Loucy (cell line): ENCODE results near the gene FOXG1.

ENCODE experiments used
- H2AFZ ChIP-seq: fragments of 200-600 bp; sonication (generic); 2 replicates; pipeline ENCODE4 v1.6.0; 2016; ENCODE audit warnings: antibody characterized with exemption, mild to moderate bottlenecking, low read length, moderate library complexity
- H3F3A ChIP-seq: fragments of 200-600 bp; 2 replicates; pipeline ENCODE4 v1.6.0; 2016; ENCODE audit warnings: antibody characterized with exemption, low read depth, mild to moderate bottlenecking
- H3K27me3 ChIP-seq: fragments of 200-600 bp; sonication (generic); 2 replicates; pipeline ENCODE4 v1.6.1; 2014; ENCODE audit warnings: low read length, mild to moderate bottlenecking; ENCODE audit not compliant: insufficient read depth, poor library complexity, severe bottlenecking
- H3K36me3 ChIP-seq: fragments of 200-600 bp; sonication (generic); 2 replicates; pipeline ENCODE4 v1.6.1; 2016; ENCODE audit warnings: low read length; ENCODE audit not compliant: insufficient read depth
- H3K4me1 ChIP-seq: fragments of 200-600 bp; sonication (generic); 2 replicates; pipeline ENCODE4 v1.5.1; 2014; ENCODE audit warnings: low read length, mild to moderate bottlenecking; ENCODE audit not compliant: insufficient read depth, poor library complexity, severe bottlenecking
- H3K4me2 ChIP-seq: fragments of 200-600 bp; sonication (generic); 2 replicates; pipeline ENCODE4 v1.6.0; 2014; ENCODE audit warnings: antibody characterized with exemption, low read length, low read depth, mild to moderate bottlenecking; ENCODE audit not compliant: poor library complexity, severe bottlenecking
- H3K4me3 ChIP-seq: fragments of 200-600 bp; sonication (generic); 2 replicates; pipeline ENCODE4 v1.5.1; 2014; ENCODE audit warnings: low read length, mild to moderate bottlenecking, mixed read lengths; ENCODE audit not compliant: poor library complexity, severe bottlenecking
- H3K79me2 ChIP-seq: fragments of 200-600 bp; sonication (generic); 2 replicates; pipeline ENCODE4 v1.6.1; 2014; ENCODE audit warnings: low read length; ENCODE audit not compliant: insufficient read depth
- H3K9ac ChIP-seq: fragments of 200-600 bp; sonication (generic); 2 replicates; pipeline ENCODE4 v1.6.0; 2014; ENCODE audit warnings: mild to moderate bottlenecking, low read depth, low read length, moderate library complexity; ENCODE audit not compliant: poor library complexity, severe bottlenecking
- H3K9me2 ChIP-seq: fragments of 200-600 bp; sonication (generic); replicated peaks from 2 replicates; pipeline ENCODE4 v1.6.1; 2016; ENCODE audit warnings: low read depth, low read length, mixed read lengths
- H3K9me3 ChIP-seq: fragments of 200-600 bp; sonication (generic); 2 replicates; pipeline ENCODE4 v1.6.1; 2014; ENCODE audit warnings: mild to moderate bottlenecking, antibody characterized with exemption, low read length, low read depth; ENCODE audit not compliant: insufficient read depth
- H4K20me1 ChIP-seq: fragments of 200-600 bp; sonication (generic); 2 replicates; pipeline ENCODE4 v1.6.0; 2014; ENCODE audit warnings: antibody characterized with exemption, low read length, mild to moderate bottlenecking; ENCODE audit not compliant: insufficient read depth, poor library complexity, severe bottlenecking
- CTCF ChIP-seq: fragments of 200-600 bp; sonication (generic); conservative IDR thresholded peaks from 2 replicates; pipeline ENCODE4 v1.5.1; 2014; ENCODE audit warnings: mild to moderate bottlenecking, antibody characterized with exemption, low read length
- EZH2phosphoT487 ChIP-seq: fragments of 200-600 bp; IDR thresholded peaks from 2 replicates; pipeline ENCODE4 v1.6.1; 2018; ENCODE audit warnings: antibody characterized with exemption, mild to moderate bottlenecking, moderate library complexity, borderline replicate concordance

The FOXG1 gene

GRCh38 chr14:28773861-28774691 lies 7.5 kb downstream of the FOXG1 start:
- H4K20me1 ChIP-seq = no peaks in the 10 kb centered on the region
- no peak for TF ChIP-seq EZH2phosphoT487
- no peak for TF ChIP-seq CTCF
- no peaks in the 10 kb centered on the region for H3K27me3 ChIP-seq
- no peak overlapping the region for H3K4me3 ChIP-seq
- H3K79me2 ChIP-seq = no peaks in the 10 kb centered on the region
- no peaks in the 10 kb centered on the region for H3F3A ChIP-seq
- no peaks in the 10 kb centered on the region for H3K36me3 ChIP-seq
- no peak overlapping the region for H3K9ac ChIP-seq
- H2AFZ ChIP-seq = no peak overlapping the region
- no peaks in the 10 kb centered on the region for H3K9me2 ChIP-seq
- H3K4me1 ChIP-seq = no peaks in the 10 kb centered on the region
- 0 out of 2 replicates have a peak, but pooled peaks cover 3% of the 10 kb centered on the region for H3K9me3 ChIP-seq
- no peak overlapping the region for H3K4me2 ChIP-seq

GRCh38 chr14:28774764-28775735 lies 8.5 kb downstream of the FOXG1 start:
- no peaks in the 10 kb centered on the region for H4K20me1 ChIP-seq
- no peaks in the 10 kb centered on the region for H3K27me3 ChIP-seq
- H3K9ac ChIP-seq = no peak overlapping the region
- H3K4me2 ChIP-seq = no peak overlapping the region
- H3K9me3 ChIP-seq = 0 out of 2 replicates have a peak, but pooled peaks cover 3% of the 10 kb centered on the region
- no peak overlapping the region for H2AFZ ChIP-seq
- TF ChIP-seq EZH2phosphoT487 = no peak
- no peak for TF ChIP-seq CTCF
- H3K79me2 ChIP-seq = no peaks in the 10 kb centered on the region
- no peak overlapping the region for H3K4me3 ChIP-seq
- H3F3A ChIP-seq = no peaks in the 10 kb centered on the region
- no peaks in the 10 kb centered on the region for H3K36me3 ChIP-seq
- no peaks in the 10 kb centered on the region for H3K9me2 ChIP-seq
- no peaks in the 10 kb centered on the region for H3K4me1 ChIP-seq

- Histone ChIP-seq H3K9ac (no peak overlapping the region), H3K4me1 (no peaks in the 10 kb centered on the region), H3K4me2 (no peak overlapping the region), H3K27me3 (no peaks in the 10 kb centered on the region), H3F3A (no peaks in the 10 kb centered on the region), H3K36me3 (no peaks in the 10 kb centered on the region), H4K20me1 (no peaks in the 10 kb centered on the region), H3K79me2 (no peaks in the 10 kb centered on the region), H3K9me2 (no peaks in the 10 kb centered on the region), H3K9me3 (0 out of 2 replicates have a peak, but pooled peaks cover 3% of the 10 kb centered on the region), H3K4me3 (no peak overlapping the region), H2AFZ (no peak overlapping the region)
- TF ChIP-seq CTCF = no peak
Observed at GRCh38 chr14:28776482-28777266, 10.1 kb downstream of the FOXG1 start.
